ENCODE results near the gene GALNT13. TPM values are rescaled to one million over a fixed set of nuclear protein-coding genes. Genes with fewer than 3 reads are reported as not detected.

Gene GALNT13
- total and polyA plus RNA-seq, 2 donors (not counting 1 experiment from before 2014, with no cell fraction given), result not detected

DNA sequence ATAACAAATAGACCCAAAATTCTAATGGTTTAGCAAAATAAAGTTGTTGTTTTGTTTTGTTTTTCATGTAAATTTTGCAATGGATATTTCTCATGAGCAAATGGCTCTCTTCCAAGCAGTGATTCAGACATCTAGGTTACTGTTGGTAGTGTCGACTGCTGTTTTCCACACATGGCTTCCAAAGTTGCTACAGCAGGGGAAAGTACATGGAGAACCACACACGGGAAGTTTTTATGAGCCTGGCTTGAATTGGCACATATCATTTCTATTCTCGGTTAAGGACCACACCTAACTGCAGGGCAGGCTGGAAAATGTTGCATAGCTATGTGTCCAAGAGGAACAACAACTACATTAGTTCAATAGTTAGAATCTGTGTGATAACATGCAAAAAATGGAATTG is 262.1 kb downstream of the GALNT13 start:
- Histone ChIP-seq H3K4me1 (ENCODE audit: control insufficient read depth in 2 of 2, insufficient read depth in 2 of 2, low read length in 2 of 2) (no peaks in the 10 kb centered on the region), H3K4me3 (ENCODE audit: control extremely low read depth in 1 of 5, extremely low read depth in 1 of 5, insufficient read depth in 1 of 5, low read depth in 2 of 5, low read length in 4 of 5) (no peak overlapping the region), H3K36me3 (replicated peaks in 1 of 2; ENCODE audit: control extremely low read depth in 1 of 2, control insufficient read depth in 1 of 2, extremely low read depth in 1 of 2, insufficient read depth in 2 of 2, low read length in 1 of 2) (no peaks in the 10 kb centered on the region), H3K9me3 (ENCODE audit: control extremely low read depth in 1 of 3, control insufficient read depth in 2 of 3, insufficient read depth in 1 of 3, low read length in 2 of 3) (no peaks in the 10 kb centered on the region), H3K27ac (ENCODE audit: low read length in 2 of 2) (no peak overlapping the region), H2AFZ (ENCODE audit: insufficient read depth, low read depth, low read length, poor library complexity, severe bottlenecking) (no peak overlapping the region), H3K9ac (ENCODE audit: low read length) (no peak overlapping the region), H3K4me2 (replicated peaks; ENCODE audit: low read depth, low read length, poor library complexity, severe bottlenecking) (no peak overlapping the region), H3K27me3 (replicated peaks in 1 of 4; ENCODE audit: control extremely low read depth in 1 of 4, control insufficient read depth in 3 of 4, insufficient read depth in 4 of 4, low read length in 3 of 4) (no peaks in the 10 kb centered on the region), H3K79me2 (ENCODE audit: control insufficient read depth, insufficient read depth, low read length) (no peaks in the 10 kb centered on the region), H4K20me1 (ENCODE audit: control insufficient read depth, insufficient read depth, low read length, poor library complexity, severe bottlenecking) (no peaks in the 10 kb centered on the region)
- ATAC-seq (ENCODE audit: low read depth) (no peak), DNase-seq (no peak)
- Mint-ChIP-seq H3K27me3 (no peaks in the 10 kb centered on the region), H3K9me3 (ENCODE audit: insufficient read depth) (peaks cover 2% of the 10 kb centered on the region), H3K4me3 (no peak overlapping the region), H3K27ac (no peak overlapping the region), H3K4me1 (no peaks in the 10 kb centered on the region)
- POLR2A ChIA-PET, result no interaction called here
- 81% methylated on average over 3 of the region's 3 CpGs for WGBS (ENCODE audit: insufficient coverage)
- CTCF ChIA-PET, result no interaction called here
- no peak for TF ChIP-seq CTCF (IDR thresholded peaks at IDR 0.05)
- TF ChIP-seq EZH2 (IDR thresholded peaks at IDR 0.05; ENCODE audit: borderline replicate concordance, insufficient read depth, low read depth, low read length, poor library complexity, severe bottlenecking), result no peak
- intact Hi-C loops (cut with micrococcal nuclease), result no loop called here

GRCh38 chr2:154140249-154141025 is 268.7 kb downstream of the GALNT13 start:
- no peak overlapping the region for H2AFZ ChIP-seq (ENCODE audit: insufficient read depth, low read depth, low read length, poor library complexity, severe bottlenecking)
- WGBS (ENCODE audit: insufficient coverage), result no CpG with 5 or more reads among the region's 4 CpGs
- H3K4me3 ChIP-seq (ENCODE audit: control extremely low read depth in 1 of 5, extremely low read depth in 1 of 5, insufficient read depth in 1 of 5, low read depth in 2 of 5, low read length in 4 of 5), result no peak overlapping the region
- H3K79me2 ChIP-seq (ENCODE audit: control insufficient read depth, insufficient read depth, low read length), result no peaks in the 10 kb centered on the region
- TF ChIP-seq CTCF (IDR thresholded peaks at IDR 0.05), result no peak
- CTCF ChIA-PET, result no interaction called here
- no peaks in the 10 kb centered on the region for H3K36me3 ChIP-seq (replicated peaks in 1 of 2; ENCODE audit: control extremely low read depth in 1 of 2, control insufficient read depth in 1 of 2, extremely low read depth in 1 of 2, insufficient read depth in 2 of 2, low read length in 1 of 2)
- DNase-seq (no peak), ATAC-seq (ENCODE audit: low read depth) (no peak)
- Mint-ChIP-seq H3K27ac (no peak overlapping the region), H3K27me3 (no peaks in the 10 kb centered on the region), H3K4me3 (no peak overlapping the region), H3K9me3 (ENCODE audit: insufficient read depth) (no peaks in the 10 kb centered on the region), H3K4me1 (no peaks in the 10 kb centered on the region)
- H3K9ac ChIP-seq (ENCODE audit: low read length), result no peak overlapping the region
- intact Hi-C loops (cut with micrococcal nuclease), result no loop called here
- no peaks in the 10 kb centered on the region for H3K4me1 ChIP-seq (ENCODE audit: control insufficient read depth in 2 of 2, insufficient read depth in 2 of 2, low read length in 2 of 2)
- H3K9me3 ChIP-seq (ENCODE audit: control extremely low read depth in 1 of 3, control insufficient read depth in 2 of 3, insufficient read depth in 1 of 3, low read length in 2 of 3), result no peaks in the 10 kb centered on the region
- H3K27me3 ChIP-seq (replicated peaks in 1 of 4; ENCODE audit: control extremely low read depth in 1 of 4, control insufficient read depth in 3 of 4, insufficient read depth in 4 of 4, low read length in 3 of 4), result no peaks in the 10 kb centered on the region
- no peak overlapping the region for H3K27ac ChIP-seq (ENCODE audit: low read length in 2 of 2)
- POLR2A ChIA-PET, result no interaction called here
- no peak overlapping the region for H3K4me2 ChIP-seq (replicated peaks; ENCODE audit: low read depth, low read length, poor library complexity, severe bottlenecking)
- no peaks in the 10 kb centered on the region for H4K20me1 ChIP-seq (ENCODE audit: control insufficient read depth, insufficient read depth, low read length, poor library complexity, severe bottlenecking)
